ENCODE data around the gene TRPM5.

TRPM5 gene

DNA sequence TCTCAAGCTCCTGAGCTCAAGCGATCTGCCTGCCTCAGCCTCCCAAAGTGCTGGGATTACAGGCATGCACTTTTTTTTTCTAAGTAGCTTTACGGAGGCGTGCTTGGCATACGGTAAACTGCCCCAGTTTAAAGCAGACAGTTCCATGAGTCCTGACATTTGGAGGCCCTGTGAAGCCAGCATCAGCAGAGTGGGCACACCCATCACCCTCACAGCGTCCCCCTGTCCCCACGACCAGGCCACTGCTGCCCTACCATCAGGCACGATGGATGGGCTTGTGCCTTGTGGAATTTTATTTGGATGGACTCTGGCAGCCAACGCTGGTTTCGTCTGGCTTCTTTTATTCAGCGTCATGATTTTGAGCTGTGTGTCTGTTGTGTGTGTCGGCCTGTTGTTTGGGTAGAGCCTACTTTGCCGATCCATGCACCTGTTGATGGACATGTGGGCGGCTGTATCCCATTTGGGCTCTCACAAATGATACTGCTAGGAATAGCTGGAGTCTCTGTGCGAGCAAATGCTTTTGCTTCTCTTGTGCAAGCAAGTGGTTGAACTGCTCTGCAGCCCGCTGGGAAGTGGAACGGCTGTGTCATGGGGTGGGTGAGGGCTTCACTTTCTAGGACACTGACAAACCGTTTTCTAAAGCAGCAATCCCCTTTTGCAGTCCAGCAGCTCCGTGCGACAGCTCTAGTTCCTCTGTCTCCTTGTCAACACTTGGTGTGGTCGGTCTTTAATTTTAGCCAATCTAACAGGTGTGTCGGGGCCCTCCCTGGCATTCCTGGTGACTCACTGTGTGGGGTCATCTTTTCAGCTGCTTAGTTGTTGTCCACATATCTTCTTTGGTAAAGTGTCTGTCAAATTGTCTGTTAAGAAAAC is 24.3 kb upstream of the TRPM5 start:
- DNase-seq = no peak

DNA sequence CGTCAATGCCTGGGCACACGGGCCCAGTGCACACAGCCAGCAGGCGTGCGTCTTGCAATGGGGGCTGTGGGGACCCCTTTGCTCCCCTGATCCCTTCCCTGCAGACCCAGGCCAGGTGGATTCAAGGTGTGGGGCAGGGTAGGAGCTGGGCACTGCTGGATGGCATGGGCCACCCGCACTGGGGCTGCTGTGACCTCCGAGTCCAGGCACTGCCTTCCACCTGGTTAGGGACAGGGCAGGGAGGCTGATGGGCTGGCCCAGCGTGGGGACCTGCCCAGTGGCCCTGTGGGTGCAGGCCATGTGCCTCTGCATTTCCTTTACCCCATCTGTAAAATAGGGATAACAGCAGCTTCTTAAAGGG is 23.4 kb upstream of the TRPM5 start:
- no peak for DNase-seq

DNA sequence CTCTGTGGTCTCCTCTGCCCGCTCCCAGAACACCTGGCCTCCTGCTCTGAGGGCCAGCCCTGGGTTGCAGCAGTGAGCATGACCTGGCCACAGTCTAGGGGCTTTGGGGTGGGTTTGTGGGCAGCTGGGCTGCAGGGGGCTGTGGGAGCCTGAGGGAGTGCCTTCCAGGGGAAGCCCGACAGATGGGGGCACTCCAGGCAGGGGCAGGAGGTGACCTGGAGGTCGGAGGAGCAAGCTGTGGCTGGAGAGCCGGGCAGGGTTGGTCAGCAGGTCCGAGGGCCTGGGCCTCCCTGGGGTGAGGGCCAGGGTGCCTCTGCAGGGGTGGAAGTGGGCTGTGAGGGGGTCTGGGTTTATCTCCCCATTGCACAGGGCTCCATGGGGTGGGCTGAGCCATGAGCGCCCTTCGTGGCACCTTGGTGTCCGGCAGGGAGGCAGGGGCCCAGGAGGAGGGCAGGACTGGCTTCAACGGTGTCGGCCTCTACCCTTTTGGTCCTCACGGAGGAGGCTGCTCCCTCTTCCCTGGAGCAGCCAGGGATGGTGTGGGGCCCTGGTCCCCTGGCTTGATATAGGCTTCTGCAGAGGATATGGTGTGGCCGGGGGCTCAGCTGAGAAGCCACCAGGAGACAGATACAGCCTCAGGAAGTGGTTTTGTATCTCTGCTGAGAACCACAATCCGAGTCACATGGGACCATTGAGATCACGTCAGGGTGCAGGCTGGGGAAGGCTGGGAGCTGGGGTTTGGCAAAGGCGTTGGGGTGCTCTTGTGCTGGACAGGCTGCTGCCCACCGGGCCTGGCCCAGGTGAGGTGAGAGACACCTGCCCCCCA is 22.8 kb upstream of the TRPM5 start:
- DNase-seq = no peak

DNA sequence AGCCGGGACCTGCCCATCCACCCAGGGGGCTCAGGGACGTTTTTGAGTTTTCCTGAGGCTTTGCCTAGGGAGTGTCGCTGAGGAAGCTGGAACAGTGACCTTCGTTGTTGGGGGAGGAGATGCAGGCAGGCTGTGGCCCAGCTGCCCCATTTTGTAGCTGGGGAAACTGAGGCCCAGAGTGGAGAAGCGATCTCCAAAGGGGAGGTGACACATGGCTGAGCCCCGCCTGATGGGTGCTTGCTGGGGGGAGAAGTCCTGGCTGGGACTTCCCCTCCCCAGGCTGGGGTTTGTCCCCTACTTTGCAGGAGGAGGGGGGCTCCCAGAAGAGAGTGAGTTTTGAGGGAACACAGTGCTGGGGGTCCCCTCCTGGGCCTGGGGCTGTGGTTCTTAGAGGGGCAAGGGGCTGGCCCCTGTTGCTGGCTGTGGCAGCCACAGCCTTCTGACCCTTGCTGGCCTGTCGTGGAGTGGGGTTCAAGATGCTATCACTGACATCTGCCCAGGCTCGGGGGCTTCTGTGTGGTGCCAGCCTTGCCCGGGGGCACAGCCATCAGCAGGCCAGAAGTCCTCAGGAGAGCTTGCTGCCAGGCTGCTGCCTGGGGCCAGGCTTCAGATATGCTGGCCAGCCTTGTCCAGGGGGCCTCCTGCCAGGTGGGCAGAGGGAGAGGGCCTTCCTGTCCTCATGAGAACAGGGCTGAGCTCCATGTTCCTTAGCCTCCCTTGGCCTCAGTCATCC is 21.9 kb upstream of the TRPM5 start:
- DNase-seq = no peak

DNA sequence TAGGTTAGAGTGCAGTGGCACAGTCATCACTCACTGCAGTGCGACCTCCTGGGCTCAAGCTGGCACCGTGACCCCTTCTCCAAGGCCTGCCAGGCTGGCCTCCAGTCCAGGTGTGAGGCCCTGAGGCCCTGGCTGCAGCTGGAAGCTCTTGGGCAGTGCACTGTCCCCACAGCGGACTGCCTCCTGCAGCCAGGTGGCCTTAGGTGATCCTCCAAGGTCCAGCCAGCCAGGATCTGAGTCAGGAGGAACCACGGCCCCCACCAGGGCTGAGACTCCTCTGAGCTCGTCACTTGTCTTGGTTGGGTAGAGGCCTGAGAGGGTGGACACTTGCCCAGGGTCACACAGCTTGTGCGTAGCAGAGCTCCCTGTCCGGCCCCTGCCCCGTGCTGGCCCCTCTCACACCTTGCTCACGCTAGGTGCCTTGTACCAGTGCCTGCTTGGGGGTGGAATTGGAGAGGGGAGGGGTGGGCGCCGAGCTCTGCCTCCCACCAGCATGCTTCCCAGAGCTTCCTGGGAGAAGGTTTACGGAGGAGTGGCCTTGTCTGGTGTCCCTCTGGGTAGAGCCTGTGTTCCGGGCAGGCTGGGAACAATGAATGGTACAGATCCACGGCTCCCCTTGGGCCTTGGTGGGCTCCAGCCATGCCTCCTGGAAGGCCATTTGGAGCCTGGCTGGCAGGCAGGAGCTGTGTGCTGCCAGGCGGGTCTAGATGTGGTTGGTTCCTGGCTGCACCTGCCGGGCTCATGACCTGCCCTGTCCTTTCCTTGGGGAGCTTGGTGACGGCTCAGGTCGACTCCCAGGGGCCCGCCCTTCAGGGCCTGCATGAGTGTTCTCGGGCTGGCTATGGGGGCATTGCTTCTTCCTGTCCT is 21.1 kb upstream of the TRPM5 start:
- no peak for DNase-seq

DNA sequence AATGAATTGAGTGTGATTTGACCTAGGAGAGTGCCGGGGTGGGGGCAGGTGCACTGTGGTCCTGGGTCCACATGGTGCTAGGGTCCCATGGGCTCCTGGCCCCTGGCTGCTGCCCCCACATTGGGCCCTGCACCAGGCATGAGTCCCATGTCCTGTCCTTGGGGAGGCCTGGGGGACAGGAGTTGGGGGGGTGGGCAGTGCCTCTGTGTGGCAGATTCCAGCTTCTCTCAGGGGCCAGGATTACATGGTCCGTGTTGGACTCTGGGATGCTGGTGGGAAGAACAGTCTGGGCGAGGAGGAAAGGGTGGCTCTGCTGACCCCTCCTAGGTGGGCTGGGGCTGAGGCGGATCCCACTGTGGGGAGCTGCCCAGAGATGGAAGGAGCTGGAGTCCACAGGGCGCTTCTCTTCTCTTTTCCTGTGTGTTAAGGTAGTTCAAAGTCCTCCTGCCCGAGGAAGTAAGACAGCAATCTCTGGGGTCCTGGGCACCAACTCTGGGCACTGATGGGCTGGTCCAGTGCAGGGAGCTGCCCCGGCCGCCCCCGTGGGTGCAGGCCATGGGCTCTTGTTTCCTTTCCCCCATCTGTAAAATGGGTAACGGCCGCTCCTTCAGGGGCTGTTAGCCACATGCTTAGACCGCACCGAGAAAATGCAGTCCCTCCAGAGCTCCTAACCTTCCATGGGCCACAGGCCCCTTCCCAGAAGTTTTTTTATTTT is 20.3 kb upstream of the TRPM5 start:
- DNase-seq = no peak

DNA sequence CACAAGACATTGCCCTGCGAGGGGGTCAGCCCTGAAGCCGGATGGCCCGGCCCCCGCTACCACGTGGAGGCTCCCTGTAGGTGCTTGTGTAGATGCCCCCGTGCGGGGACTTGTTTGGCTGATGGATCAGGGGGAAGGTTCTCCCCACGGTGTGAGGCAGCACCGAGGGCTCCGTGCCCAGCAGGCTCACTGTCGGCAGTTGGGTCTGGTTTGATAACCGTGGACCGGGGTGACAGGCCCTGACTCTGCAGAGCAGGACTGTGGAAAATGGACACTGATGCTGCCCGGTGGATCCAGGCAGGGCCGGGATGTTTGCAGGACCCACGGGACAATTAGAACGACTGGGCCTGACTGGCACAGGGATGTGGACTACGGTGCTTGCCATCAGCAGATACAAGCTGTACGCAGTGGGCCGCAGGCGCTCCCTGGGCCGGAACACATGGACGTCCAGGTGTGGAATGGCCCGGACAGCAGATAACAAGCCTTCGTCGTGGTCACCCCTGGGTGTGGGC is 19.5 kb upstream of the TRPM5 start:
- DNase-seq = no peak

DNA sequence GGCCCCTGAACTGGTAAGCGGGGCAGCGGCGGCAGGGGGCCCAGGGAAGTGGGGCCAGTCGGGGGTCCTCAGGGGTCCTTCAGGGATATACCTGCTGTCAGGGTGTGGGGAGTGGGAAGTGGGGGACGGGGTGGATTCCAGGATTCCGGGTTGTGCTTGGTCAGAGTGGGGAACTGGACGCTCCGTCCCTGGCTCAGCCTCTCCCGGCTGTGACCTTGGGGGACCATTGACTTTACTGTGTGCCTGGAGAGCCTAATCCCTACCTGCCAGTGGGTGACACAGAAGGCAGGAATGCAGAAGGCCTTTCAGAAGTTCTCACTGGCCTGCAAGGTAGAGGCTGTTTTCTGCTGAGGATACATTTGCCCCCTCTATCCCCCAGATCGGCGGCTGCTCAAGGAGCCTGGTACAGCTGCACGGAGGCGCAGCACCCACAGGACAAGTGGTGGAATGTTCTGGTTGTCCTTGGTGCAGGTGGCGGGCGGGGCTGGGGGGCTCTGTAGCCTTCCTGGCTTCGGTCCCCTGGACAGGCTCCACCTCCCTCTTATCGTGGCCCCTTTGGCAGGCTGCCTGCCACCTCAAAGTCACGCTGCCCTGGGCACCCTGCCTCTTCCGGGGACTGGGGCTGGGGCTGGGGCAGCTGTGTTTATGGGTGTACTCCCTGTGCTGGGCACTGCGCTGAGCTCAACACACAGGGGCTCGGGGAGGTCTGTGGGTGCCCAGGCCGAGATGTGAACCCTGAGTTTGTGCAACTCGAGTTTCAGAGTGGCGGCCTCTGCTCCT is 18.9 kb upstream of the TRPM5 start:
- no peak for DNase-seq

DNA sequence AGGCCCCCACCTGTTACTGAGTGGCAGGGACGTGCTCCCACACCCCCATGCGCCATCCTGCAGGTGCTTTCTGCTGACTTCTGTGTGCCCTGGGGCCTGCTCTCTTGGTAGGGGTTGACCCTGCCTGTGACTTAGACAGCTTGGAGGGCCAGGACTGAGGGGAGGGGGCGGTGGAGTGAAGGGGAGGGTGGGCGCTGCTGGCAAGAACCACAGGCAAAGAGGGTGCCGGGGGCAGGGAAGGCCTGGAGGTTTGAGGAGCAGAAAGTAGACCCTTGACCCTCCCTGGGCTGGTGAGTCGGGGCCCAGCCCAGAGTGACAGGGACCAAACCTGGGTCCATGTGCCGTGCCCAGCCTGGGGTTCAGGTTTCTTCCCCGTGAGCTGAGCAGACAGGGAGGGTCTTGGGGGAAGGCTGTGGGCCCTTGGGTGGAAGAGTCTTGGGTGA is 18.2 kb upstream of the TRPM5 start:
- DNase-seq = no peak

DNA sequence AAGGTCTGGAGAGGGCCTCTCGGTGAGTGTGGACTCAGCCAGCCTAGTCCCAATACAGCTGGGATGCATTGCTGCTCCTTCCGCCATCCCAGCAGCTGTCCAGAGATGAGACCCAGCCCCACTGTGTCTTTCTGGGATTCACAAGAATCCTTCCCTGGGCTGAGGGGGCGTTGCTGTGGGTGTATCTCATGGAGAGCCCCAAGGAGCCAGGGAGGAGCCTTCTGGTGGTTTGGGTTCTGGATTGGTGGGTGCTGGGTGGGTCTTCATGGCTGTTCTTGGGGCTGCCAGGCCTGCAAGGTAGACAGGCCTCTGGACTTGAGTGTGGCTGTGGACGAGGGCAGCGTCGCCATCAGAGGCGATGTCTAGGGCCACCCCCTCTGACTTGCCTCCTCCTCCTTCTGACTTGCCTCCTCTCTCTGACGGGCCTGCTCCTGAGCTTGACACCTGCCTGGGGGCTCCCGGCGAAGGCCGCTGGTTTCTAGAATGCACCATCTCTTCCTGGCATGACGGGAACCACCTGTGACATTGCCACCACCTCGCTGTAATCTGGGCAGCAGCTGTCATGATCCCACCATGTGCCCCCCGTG is 17.7 kb upstream of the TRPM5 start:
- DNase-seq = no peak

DNA sequence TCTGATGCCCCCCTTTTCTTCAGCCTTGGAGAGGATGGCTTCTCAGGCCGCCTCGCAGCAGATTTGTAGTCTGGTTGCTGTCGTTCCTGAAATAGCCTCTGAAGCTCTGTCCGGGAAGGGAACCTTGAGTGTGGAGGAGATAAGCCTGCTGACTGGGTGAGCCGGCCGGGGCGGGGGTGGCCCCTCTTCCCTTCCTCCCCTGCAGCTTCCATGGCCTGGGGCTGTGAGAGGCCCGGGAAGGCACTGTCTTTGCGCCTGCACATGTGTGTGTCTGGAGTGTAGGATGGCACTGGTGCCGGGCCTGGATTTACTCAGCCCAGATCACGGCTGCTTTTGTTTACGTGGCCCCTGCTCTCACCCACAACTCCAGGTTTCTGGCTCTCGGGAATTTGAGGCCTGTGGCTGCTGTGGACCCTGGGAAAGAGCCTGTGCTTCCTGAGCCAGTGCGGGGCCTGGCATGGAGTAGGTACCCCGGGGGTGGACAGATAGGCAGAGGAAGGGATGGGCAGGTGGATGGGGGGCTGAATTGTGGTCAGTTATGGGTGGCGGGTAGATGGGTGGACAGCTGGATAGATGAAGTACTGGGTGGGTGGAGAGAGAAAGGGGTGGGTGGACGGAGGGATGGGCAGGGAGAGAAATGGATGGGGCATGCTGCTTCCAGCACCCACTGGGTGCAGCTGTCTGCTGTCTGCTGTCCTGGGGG is 17.1 kb upstream of the TRPM5 start:
- DNase-seq = no peak

DNA sequence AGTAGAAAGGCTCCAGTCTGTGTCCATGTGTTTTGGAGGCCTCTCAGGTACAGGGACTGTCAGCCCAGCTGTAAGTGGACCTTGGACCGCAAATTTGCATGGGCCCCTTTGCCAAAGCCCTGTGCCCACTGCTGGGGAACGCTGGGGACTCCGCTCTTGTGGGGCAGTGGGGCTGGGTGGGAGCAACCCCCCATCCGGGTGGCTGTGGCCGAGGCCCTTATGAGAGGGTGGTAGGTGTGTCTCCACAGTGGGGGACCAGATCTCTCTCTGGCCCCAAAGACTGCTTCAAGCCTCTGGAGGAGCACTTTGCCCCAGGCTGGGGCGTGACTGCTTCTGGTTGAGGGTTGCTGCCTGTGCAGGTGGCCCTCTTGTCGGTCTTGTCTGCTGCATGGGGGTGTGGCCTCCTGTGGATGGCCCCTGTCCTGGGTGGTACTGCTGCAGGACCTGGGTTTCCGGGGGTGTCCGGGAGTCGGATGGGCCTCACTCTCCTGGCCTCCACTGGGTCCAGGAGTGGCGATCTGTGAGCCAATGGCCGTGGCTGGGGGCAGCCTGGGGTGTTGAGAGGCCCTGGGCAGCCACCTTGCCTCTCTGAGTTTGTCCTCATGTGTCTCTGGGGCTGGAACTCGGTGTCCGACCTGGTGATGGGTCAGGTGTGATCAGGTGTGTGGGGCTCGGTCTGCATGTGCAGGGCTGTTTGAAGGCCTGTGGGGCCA is 16.4 kb upstream of the TRPM5 start:
- DNase-seq = no peak

DNA sequence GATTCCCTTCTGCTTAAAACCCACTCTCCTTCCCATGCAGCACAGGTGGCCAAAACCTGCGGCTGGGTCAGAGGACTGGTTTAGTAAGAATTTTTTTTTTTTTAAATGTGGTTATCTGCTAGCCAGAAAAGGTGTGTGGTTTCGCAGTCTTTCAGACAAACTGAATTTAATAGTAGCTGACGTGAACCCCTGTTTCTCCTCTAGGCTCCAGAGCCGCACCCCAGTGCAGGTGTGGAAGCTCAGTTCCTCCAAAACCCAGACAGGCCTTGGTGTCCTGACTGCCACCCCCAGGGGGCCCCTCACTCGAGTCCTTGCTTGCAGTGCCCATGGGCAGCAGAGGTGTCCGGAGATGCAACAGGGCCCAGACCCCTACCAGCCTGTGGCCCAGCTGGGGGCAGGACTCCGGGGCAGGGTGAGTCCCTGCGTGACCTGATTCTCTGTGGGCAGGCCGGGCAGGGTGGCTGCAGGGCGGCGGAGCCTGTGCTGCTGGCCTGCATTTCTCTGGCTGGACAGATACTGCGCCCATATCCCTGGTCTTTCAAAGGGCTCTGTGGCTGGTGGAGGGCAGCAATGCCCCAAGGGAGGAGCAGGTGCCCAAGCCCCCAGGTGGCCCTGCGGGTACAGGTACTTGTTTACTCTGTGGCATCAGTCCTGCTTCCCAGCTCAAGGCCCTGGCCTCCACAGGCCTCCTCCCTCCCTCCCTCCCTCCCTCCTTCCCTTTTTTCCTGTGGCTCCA is 15.7 kb upstream of the TRPM5 start:
- no peak for DNase-seq

DNA sequence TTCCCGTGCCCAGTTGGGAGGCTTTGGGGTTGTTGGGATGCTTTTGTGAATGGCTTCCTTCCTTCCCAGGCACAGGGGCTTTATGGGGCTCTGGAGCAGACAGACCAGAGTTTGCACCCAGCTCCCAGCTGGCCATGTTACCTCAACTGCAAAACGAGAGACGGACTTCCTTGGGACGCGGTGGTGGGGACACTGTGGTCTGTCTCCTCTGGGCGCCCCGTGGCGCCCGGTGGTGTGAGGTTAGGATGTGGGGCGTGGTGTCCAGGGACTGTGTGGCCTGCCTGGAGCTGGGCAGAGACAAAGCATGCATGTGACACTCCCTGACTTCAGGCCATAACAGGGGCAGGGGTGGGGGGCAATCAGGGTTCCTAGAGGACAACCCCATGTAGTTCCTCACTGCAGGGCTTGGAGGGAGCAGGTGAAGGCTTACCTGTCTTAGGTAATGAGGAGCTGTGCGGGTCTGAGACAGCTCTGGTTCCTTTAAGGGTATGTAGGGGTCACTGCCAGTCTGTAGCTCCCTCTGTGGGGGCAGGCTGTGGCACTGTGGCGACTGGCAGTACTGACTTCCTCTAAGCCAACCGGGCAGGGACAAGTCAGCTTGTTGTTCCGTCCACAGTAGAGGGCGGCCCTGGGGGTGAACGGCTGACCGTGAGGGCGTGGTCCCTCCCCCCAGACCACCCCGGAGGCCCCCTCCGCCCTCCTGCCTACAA is 14.9 kb upstream of the TRPM5 start:
- DNase-seq = no peak

DNA sequence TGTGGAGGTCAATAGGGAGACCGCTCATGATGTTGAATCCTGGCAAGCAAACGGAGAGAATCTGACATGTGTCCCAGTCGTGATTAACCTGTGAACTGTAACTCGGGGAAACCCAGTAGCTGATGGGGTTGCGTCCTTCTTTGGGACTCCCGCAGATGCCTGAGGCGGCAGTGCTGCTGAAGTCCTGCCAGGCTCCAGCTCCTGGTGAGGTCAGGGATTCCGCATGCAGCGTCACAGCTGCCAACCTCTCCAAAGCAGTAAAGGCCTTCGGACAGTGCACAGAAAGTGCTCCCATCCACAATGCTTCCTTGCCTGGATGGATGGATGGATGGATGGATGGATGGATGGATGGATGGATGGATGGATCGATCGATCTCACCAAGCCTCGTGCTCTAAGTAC is 14.0 kb upstream of the TRPM5 start:
- no peak for DNase-seq

DNA sequence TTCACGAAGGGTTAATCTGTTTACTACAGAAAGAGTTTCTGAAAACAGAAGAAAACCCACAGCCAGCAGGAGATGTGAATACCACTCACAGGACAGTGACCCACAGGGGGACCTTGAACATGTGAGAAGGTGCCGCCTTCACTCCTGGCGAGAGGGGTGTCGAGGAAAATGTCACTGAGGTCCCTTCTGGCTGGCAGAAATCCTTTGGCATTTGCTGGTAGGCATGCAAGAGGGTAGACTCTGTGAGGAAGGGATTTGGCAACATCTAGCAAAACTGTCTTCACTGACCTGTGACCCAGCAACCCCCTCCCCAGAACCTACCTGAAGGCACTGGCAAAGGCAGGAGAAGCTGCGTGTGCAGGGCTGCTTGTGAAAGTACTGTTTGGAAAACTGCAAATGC is 9.1 kb upstream of the TRPM5 start:
- DNase-seq = no peak

DNA sequence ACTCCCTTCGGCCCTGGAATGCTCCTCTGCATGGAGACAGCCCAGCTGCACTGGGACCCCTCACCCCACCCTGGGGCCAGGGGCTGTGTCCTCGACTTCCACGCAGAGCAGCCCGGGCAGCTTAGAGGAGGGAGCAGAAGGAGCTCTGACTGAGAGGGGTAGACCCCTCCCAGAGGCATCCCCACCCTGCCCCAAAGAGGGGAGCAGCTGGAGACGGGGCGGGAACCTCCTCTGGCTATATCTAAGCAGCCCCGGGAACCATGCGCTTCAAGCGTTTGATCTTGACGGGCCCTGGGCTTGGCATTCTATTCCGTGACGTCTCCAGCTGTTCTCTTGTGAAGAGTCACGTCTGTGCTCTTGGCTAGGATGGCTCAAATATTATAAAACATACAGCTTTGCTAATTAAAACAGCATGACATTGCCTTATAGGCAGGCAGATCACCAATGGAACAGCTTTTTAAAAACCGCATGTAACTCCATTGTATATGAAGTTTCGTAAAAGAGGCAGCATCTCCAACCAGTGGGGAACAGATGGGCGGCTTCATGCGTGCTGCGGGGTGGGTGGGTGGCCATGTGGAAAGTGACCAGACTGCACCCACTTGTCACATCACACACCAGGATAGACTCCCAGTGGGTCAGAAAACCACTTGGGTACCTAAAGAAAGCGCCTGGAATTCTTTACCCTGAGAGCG is 8.2 kb upstream of the TRPM5 start:
- DNase-seq = no peak
